Panc1 (cell line): ENCODE results near the gene CAPN2.
"Not testable (repeated sequence)": the region's sequence is repeated elsewhere in the genome, so short reads cannot be mapped to it uniquely, and the experiment has no call there.

Source experiments
- POLR2AphosphoS5 ChIP-seq: IDR thresholded peaks from 2 replicates; pipeline ENCODE4 v1.6.1; 2012; ENCODE audit warnings: mild to moderate bottlenecking, low read depth, low read length, moderate library complexity
- SIN3A ChIP-seq: IDR thresholded peaks from 2 replicates; pipeline ENCODE4 v1.6.1; 2012; ENCODE audit warnings: low read depth, mild to moderate bottlenecking, low read length, moderate library complexity, borderline replicate concordance; ENCODE audit not compliant: insufficient read depth
- TCF7L2 ChIP-seq: IDR thresholded peaks from 2 replicates; pipeline ENCODE4 v1.6.1; 2011; ENCODE audit warnings: mild to moderate bottlenecking, low read depth, low read length, inconsistent platforms
- TF ChIP-seq, protein P1 (sequence below): fragments of 450-650 bp; IDR thresholded peaks from 2 replicates; pipeline ENCODE4 v1.5.1; 2017; ENCODE audit warnings: mild to moderate bottlenecking
- TF ChIP-seq, protein P2 (sequence below), 2 experiments: IDR thresholded peaks; 2 replicates each; pipeline ENCODE4 v1.6.1; 2011 to 2012; ENCODE audit warnings: low read depth in 2 of 2, control low read depth in 1 of 2, low read length in 1 of 2, mild to moderate bottlenecking in 1 of 2, moderate library complexity in 1 of 2; ENCODE audit not compliant: insufficient read depth in 1 of 2

DNA sequence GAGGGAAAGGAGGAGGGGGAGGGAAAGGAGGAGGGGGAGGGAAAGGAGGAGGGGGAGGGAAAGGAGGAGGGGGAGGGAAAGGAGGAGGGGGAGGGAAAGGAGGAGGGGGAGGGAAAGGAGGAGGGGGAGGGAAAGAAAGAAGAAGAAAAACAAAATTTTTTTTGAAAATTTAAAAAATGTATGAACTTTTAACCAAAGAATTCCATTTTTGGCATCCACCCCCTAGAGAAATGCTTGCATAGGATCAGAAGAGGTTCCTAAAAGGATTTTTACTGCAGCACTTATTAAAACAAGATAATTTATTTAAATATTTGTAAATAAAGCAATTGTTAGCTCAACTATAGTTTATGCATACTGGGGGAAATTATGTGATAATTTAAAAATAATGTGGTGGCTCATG lies 104.9 kb downstream of the CAPN2 start:
- TF ChIP-seq, protein P1, sequence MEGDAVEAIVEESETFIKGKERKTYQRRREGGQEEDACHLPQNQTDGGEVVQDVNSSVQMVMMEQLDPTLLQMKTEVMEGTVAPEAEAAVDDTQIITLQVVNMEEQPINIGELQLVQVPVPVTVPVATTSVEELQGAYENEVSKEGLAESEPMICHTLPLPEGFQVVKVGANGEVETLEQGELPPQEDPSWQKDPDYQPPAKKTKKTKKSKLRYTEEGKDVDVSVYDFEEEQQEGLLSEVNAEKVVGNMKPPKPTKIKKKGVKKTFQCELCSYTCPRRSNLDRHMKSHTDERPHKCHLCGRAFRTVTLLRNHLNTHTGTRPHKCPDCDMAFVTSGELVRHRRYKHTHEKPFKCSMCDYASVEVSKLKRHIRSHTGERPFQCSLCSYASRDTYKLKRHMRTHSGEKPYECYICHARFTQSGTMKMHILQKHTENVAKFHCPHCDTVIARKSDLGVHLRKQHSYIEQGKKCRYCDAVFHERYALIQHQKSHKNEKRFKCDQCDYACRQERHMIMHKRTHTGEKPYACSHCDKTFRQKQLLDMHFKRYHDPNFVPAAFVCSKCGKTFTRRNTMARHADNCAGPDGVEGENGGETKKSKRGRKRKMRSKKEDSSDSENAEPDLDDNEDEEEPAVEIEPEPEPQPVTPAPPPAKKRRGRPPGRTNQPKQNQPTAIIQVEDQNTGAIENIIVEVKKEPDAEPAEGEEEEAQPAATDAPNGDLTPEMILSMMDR, result not testable (repeated sequence)
- not testable (repeated sequence) for TF ChIP-seq POLR2AphosphoS5, SIN3A, TCF7L2
- TF ChIP-seq, protein P2, sequence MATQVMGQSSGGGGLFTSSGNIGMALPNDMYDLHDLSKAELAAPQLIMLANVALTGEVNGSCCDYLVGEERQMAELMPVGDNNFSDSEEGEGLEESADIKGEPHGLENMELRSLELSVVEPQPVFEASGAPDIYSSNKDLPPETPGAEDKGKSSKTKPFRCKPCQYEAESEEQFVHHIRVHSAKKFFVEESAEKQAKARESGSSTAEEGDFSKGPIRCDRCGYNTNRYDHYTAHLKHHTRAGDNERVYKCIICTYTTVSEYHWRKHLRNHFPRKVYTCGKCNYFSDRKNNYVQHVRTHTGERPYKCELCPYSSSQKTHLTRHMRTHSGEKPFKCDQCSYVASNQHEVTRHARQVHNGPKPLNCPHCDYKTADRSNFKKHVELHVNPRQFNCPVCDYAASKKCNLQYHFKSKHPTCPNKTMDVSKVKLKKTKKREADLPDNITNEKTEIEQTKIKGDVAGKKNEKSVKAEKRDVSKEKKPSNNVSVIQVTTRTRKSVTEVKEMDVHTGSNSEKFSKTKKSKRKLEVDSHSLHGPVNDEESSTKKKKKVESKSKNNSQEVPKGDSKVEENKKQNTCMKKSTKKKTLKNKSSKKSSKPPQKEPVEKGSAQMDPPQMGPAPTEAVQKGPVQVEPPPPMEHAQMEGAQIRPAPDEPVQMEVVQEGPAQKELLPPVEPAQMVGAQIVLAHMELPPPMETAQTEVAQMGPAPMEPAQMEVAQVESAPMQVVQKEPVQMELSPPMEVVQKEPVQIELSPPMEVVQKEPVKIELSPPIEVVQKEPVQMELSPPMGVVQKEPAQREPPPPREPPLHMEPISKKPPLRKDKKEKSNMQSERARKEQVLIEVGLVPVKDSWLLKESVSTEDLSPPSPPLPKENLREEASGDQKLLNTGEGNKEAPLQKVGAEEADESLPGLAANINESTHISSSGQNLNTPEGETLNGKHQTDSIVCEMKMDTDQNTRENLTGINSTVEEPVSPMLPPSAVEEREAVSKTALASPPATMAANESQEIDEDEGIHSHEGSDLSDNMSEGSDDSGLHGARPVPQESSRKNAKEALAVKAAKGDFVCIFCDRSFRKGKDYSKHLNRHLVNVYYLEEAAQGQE (IDR thresholded peaks at IDR 0.05; ENCODE audit: insufficient read depth in 1 of 2, low read depth in 2 of 2, low read length in 1 of 2), result not testable (repeated sequence)
